Measurements from ENCODE around the gene FNDC3B. TPM values are rescaled to one million over a fixed set of nuclear protein-coding genes. Genes with fewer than 3 reads are reported as not detected.

The FNDC3B gene
- total RNA-seq, 1 donor from 2014 or later = 79.2 TPM

DNA sequence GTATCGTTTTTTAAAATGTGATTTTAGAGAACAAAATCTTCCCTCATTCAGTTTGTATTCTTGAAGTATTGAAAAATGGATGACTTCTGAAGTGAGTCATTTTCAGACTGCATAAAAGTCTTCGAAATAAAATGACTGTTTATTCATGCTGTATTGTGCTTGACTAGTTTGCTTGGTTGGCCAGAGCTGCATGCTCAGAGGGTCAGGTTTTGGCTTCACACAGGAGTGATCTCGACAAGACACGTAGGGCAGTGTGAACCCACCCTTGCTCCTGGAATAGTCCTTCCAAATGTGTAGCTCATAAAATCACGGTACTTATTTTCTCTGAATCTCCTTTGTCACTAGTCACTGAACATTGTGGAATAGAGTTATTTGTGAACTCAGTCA is 73.3 kb downstream of the FNDC3B start:
- Mint-ChIP-seq H3K27ac (no peak overlapping the region), H3K36me3 (peaks cover 33% of the 10 kb centered on the region), H3K4me3 (no peak overlapping the region), H3K4me1 (ENCODE audit: unreplicated experiment) (peaks cover 14% of the 10 kb centered on the region), H3K9me3 (peaks cover 2% of the 10 kb centered on the region), H3K27me3 (no peaks in the 10 kb centered on the region)
- TF ChIP-seq, protein P1, sequence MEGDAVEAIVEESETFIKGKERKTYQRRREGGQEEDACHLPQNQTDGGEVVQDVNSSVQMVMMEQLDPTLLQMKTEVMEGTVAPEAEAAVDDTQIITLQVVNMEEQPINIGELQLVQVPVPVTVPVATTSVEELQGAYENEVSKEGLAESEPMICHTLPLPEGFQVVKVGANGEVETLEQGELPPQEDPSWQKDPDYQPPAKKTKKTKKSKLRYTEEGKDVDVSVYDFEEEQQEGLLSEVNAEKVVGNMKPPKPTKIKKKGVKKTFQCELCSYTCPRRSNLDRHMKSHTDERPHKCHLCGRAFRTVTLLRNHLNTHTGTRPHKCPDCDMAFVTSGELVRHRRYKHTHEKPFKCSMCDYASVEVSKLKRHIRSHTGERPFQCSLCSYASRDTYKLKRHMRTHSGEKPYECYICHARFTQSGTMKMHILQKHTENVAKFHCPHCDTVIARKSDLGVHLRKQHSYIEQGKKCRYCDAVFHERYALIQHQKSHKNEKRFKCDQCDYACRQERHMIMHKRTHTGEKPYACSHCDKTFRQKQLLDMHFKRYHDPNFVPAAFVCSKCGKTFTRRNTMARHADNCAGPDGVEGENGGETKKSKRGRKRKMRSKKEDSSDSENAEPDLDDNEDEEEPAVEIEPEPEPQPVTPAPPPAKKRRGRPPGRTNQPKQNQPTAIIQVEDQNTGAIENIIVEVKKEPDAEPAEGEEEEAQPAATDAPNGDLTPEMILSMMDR (conservative IDR thresholded peaks at IDR 0.05) = no peak
- DNase-seq (ENCODE audit: extremely low spot score, unreplicated experiment) = no peak

DNA sequence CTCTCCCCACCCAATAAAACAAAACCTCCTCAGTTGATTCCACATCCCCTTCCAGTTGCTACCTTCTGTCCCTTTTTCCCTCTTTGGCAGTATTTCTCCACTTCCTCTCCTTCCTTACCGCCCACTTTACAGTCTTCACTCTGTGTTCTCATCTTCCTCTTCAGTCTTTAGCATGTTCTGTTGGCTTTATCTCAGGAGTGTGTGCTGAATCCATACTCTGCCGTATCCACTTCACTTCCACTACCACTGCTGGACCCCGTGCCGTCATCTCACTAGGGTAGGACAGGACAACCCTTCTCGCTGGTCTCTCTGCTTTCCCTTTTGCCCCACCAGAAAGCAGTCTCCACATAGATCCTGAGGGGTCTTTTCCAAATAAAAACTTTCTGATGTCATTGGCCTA is 74.3 kb downstream of the FNDC3B start:
- peaks cover 15% of the 10 kb centered on the region for H3K4me1 Mint-ChIP-seq (ENCODE audit: unreplicated experiment)
- TF ChIP-seq, protein P1 (conservative IDR thresholded peaks at IDR 0.05) = no peak
- no peak overlapping the region for H3K4me3 Mint-ChIP-seq
- H3K27me3 Mint-ChIP-seq = no peaks in the 10 kb centered on the region
- no peak overlapping the region for H3K27ac Mint-ChIP-seq
- no peak for DNase-seq (ENCODE audit: extremely low spot score, unreplicated experiment)
- H3K36me3 Mint-ChIP-seq = peaks cover 38% of the 10 kb centered on the region
- H3K9me3 Mint-ChIP-seq = peaks cover 6% of the 10 kb centered on the region

DNA sequence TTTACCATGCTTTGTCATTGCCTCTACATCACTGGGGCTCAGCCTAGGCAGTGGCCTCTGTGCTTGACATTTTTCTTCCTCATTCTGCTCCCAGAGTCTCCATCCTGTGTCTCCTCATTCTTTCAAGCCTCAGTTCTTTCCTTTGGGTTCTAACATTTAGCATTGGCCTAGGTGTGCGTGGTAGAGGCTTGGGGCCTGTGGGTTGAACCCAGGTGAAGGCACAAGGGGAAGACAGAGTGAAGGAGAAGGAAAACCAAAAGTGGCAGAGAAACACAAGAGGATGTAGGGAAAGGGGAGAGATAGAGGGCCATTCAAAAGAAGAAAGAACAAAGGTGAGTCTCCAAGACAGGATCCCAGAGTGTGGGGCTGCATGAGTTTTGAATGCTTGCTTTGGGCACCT is 75.7 kb downstream of the FNDC3B start:
- peaks cover 41% of the 10 kb centered on the region for H3K36me3 Mint-ChIP-seq

DNA sequence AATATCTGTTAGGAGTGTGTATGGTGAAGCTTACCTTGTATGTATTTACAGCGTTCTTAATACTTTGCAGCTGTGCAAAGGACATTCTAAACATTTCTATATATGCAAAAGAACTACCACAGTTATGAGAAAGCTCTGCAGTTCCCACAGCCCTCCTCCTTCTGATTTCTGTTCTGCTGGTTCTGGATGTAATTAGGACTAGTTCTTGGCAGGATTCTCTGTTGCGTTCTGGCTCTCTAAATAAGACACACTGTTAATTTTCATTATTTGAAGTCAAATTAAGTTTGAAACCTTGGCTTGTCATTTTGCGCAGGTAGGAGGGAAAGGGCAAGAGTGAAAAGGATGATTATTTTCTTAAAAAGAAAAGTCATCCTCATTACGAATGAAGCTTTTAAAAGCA is 76.4 kb downstream of the FNDC3B start:
- H3K27me3 Mint-ChIP-seq = peaks cover 3% of the 10 kb centered on the region
- peaks cover 44% of the 10 kb centered on the region for H3K36me3 Mint-ChIP-seq
- no peak overlapping the region for H3K27ac Mint-ChIP-seq
- TF ChIP-seq, protein P1 (conservative IDR thresholded peaks at IDR 0.05) = no peak
- H3K4me3 Mint-ChIP-seq = no peak overlapping the region
- H3K4me1 Mint-ChIP-seq (ENCODE audit: unreplicated experiment) = peaks cover 25% of the 10 kb centered on the region
- DNase-seq (ENCODE audit: extremely low spot score, unreplicated experiment) = no peak
- peaks cover 6% of the 10 kb centered on the region for H3K9me3 Mint-ChIP-seq

More for the DNA sequence above, 75.7 kb downstream of the FNDC3B start:
- no peak for DNase-seq (ENCODE audit: extremely low spot score, unreplicated experiment)
- Mint-ChIP-seq H3K27me3 (peaks cover 3% of the 10 kb centered on the region), H3K27ac (no peak overlapping the region), H3K4me1 (ENCODE audit: unreplicated experiment) (peaks cover 22% of the 10 kb centered on the region), H3K9me3 (peaks cover 6% of the 10 kb centered on the region), H3K4me3 (no peak overlapping the region)
- TF ChIP-seq, protein P1 (conservative IDR thresholded peaks at IDR 0.05) = no peak

DNA sequence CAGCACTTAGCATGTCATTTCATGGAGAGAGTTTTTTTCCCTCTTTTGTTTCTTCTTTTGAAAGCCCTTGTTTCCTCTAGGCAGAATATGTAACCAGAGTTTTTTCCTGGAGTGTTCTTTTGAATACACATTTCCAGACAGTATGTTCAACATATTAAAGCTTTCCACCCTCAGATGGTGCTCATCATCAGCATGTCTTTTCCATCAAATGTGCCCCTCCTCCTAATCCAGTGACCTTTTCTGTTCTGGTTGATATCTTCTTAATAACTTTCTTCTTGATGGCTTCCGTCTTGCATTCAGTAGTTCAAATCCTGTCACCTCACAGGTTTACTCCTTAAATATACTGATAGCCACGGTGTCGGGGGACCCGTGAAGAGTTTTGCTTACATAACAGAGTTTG is 78.6 kb downstream of the FNDC3B start:
- TF ChIP-seq, protein P1 (conservative IDR thresholded peaks at IDR 0.05) = no peak
- no peak for DNase-seq (ENCODE audit: extremely low spot score, unreplicated experiment)
- no peak overlapping the region for H3K27ac Mint-ChIP-seq
- H3K4me1 Mint-ChIP-seq (ENCODE audit: unreplicated experiment) = peaks cover 25% of the 10 kb centered on the region
- peaks cover 6% of the 10 kb centered on the region for H3K9me3 Mint-ChIP-seq
- H3K27me3 Mint-ChIP-seq = peaks cover 3% of the 10 kb centered on the region
- no peak overlapping the region for H3K4me3 Mint-ChIP-seq
- peaks cover 47% of the 10 kb centered on the region for H3K36me3 Mint-ChIP-seq

Data from type B pancreatic cell (in vitro differentiated cells).